ENCODE results near the gene SYNCRIP.

SYNCRIP gene

GRCh38 chr6:85642774-85643536 is at the start of gene SYNCRIP:
Gene SYNCRIP, minus strand, starts transcription at chr6:85642886. Its CDS starts 1,447 bp downstream, at chr6:85641439.
- no peak for TF ChIP-seq GATA2 (IDR thresholded peaks at IDR 0.05; ENCODE audit: low read depth, low read length)
- TF ChIP-seq GATA3 (IDR thresholded peaks at IDR 0.05; ENCODE audit: low read depth, low read length) = no peak

DNA sequence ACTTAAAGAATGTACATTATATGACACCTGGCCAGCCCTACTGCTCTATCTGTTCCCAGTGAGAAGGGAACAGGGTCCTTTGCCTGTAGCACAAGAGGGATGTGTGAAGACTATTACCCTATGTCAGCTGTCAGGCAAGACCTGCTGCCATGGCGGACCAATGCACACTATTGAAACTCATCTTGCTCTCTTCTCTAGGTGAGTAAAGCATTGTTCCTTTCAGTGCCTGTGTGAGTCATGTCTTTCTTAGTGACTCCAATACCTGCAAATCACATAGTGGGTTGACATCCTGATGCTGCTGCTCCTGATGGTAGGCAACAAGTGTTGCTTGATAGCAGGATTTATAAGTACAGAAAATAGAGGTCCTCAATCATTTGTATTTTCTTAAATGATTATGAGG is 48.8 kb upstream of the SYNCRIP start:
- TF ChIP-seq GATA3 (IDR thresholded peaks at IDR 0.05; ENCODE audit: low read depth, low read length) (no peak), GATA2 (IDR thresholded peaks at IDR 0.05; ENCODE audit: low read depth, low read length) (no peak)

DNA sequence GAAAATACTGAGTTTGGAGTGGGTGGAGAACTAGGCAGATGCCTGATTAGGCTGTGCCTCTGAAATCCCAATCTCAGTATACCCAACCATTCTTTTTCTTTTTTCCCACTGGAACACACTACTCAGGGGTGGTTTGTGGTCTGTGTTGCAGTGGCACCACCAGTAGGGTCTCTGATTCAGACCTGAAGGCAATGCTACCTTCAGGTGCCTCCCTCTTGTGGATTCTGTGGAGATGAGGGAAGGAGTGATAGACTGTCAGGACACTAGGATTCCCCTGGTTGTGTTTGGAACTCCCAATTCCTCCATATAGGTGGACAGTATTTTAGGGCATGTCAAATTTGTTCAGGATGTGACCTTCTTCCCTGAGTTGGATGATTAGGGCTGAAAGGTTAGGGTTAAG is 47.4 kb upstream of the SYNCRIP start:
- no peak for TF ChIP-seq GATA2 (IDR thresholded peaks at IDR 0.05; ENCODE audit: low read depth, low read length)
- no peak for TF ChIP-seq GATA3 (IDR thresholded peaks at IDR 0.05; ENCODE audit: low read depth, low read length)

DNA sequence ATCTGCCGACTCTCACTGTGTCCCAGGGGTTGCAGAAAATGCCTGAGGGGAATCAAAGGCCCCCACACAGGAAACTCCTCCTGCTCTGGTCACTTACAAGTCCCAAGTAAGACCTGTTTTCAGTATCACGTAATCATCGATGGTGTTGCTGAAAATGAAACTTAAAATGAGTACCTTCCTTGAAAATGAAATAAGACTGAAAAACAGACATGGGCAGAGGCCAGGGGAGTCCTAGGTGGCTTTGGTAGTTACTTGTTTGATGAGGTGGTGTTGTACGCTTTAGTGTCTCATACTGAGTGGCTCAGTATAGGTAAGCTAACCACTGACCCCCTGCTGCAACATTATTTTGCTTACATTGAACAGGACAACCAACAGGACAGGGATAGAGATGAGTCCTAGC is 43.0 kb upstream of the SYNCRIP start:
- no peak for TF ChIP-seq GATA2 (IDR thresholded peaks at IDR 0.05; ENCODE audit: low read depth, low read length)
- no peak for TF ChIP-seq GATA3 (IDR thresholded peaks at IDR 0.05; ENCODE audit: low read depth, low read length)

GRCh38 chr6:85684809-85685171 is 42.1 kb upstream of the SYNCRIP start:
- no peak for TF ChIP-seq GATA3 (IDR thresholded peaks at IDR 0.05; ENCODE audit: low read depth, low read length)
- TF ChIP-seq GATA2 (IDR thresholded peaks at IDR 0.05; ENCODE audit: low read depth, low read length) = no peak

- TF ChIP-seq GATA3 (IDR thresholded peaks at IDR 0.05; ENCODE audit: low read depth, low read length) (no peak), GATA2 (IDR thresholded peaks at IDR 0.05; ENCODE audit: low read depth, low read length) (no peak)
Measured at GRCh38 chr6:85684133-85684808, 41.6 kb upstream of the SYNCRIP start.

- no peak for TF ChIP-seq GATA2 (IDR thresholded peaks at IDR 0.05; ENCODE audit: low read depth, low read length)
- TF ChIP-seq GATA3 (IDR thresholded peaks at IDR 0.05; ENCODE audit: low read depth, low read length) = no peak
Measured at GRCh38 chr6:85680388-85680787, 37.7 kb upstream of the SYNCRIP start.

DNA sequence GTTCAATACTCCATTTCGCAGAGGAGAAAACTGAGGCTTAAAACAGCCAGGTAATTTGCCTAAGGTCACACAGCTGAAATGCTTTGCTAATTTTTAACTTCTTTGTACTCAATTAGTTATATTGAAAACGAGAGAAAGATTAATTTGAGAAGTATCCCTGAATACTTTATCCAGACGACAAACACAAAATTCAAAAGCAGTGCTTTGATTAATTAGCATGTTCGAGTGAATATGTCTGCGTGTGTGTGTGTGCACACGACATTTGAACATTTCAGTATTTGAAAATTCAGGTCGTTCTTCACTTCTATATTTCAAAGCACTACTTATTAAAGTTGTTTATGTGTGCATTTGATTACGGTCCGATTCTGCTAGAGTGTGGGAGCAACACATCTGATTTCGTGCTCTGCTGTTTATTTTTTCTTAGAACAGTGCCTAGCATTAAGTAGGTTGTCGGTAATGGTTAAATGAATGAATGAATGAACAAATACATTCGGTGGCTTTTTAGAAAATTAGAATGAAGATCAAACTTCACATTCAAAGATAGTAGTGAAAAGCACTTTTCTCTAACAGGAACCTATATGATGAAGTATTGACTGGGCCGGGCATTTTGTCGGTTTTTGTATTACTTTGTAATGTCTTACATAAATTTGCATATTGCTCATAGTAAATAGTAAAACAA is 36.9 kb upstream of the SYNCRIP start:
- no peak for TF ChIP-seq GATA2 (IDR thresholded peaks at IDR 0.05; ENCODE audit: low read depth, low read length)
- TF ChIP-seq GATA3 (IDR thresholded peaks at IDR 0.05; ENCODE audit: low read depth, low read length) = no peak

GRCh38 chr6:85678602-85679444 is 36.1 kb upstream of the SYNCRIP start:
- TF ChIP-seq GATA2 (IDR thresholded peaks at IDR 0.05; ENCODE audit: low read depth, low read length) (no peak), GATA3 (IDR thresholded peaks at IDR 0.05; ENCODE audit: low read depth, low read length) (no peak)

DNA sequence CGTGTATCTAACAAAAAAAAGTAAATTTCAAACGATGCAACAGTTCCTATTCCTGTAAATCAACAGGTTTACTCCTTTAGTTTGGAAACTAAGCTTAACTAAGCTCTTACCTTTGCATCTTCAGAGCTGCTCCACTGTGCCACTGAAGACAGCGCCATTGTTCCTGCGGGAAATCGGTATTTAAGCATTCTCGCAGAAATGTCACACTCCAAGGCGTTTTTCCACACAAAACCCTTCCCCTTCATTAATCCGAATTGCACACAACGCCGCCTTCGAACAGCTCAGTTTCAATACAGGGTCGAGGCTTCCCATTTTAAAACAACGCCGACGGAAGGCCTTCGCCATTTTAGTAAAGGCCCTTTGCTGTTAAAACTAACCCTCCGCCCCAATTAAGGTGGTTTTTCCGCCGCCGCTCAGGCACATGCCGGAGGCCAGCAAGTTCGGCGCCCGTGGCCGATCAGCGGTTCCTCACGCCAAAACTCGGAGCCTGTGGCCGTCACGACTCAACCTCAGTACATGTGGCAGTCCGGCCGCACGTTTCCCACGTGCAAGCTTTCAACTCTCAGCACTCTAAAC is 35.4 kb upstream of the SYNCRIP start:
- TF ChIP-seq GATA2 (IDR thresholded peaks at IDR 0.05; ENCODE audit: low read depth, low read length) (no peak), GATA3 (IDR thresholded peaks at IDR 0.05; ENCODE audit: low read depth, low read length) (no peak)

- TF ChIP-seq GATA2 (IDR thresholded peaks at IDR 0.05; ENCODE audit: low read depth, low read length) (no peak), GATA3 (IDR thresholded peaks at IDR 0.05; ENCODE audit: low read depth, low read length) (no peak)
Measured at GRCh38 chr6:85677234-85677956, 34.7 kb upstream of the SYNCRIP start.

DNA sequence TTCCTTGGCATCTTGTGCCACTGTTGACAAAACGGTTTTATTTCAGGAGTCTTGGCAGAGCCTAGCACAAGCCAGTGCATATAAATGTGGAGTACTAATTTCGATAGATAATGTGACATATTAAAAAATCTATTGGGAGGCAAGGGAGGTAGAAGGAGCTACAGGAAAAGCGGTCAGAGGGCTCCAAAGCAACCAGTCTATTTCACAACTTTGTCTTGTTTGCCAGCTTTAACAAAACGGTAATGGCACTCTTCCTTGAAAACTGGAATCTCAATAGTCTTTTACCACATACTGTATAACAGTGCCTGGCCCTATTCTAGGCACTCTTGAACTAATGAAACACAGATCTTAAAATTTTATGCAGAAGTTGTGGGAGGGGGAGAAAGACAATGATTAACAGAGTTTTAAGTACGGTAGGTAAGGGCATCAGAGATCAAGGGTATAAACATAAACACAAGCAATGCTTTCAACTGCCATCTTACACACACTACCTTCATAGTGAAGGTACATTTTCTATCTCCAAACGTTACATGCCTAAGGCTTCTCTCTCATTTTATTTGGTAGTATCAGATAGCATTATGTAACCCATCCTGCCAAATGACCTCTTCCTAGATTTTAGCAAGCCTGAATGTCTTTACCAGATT is 33.5 kb upstream of the SYNCRIP start:
- TF ChIP-seq GATA3 (IDR thresholded peaks at IDR 0.05; ENCODE audit: low read depth, low read length) (no peak), GATA2 (IDR thresholded peaks at IDR 0.05; ENCODE audit: low read depth, low read length) (no peak)

Data from SH-SY5Y (cell line).